Measurements from ENCODE around the gene SHKBP1. TPM values are rescaled to one million over a fixed set of nuclear protein-coding genes. Genes with fewer than 3 reads are reported as not detected.

The SHKBP1 gene
- total and polyA plus RNA-seq, 2 of the 13 experiments (the other 11 are each of a cell fraction or from before 2014, with no cell fraction given), result 16.2 to 17.4 TPM

DNA sequence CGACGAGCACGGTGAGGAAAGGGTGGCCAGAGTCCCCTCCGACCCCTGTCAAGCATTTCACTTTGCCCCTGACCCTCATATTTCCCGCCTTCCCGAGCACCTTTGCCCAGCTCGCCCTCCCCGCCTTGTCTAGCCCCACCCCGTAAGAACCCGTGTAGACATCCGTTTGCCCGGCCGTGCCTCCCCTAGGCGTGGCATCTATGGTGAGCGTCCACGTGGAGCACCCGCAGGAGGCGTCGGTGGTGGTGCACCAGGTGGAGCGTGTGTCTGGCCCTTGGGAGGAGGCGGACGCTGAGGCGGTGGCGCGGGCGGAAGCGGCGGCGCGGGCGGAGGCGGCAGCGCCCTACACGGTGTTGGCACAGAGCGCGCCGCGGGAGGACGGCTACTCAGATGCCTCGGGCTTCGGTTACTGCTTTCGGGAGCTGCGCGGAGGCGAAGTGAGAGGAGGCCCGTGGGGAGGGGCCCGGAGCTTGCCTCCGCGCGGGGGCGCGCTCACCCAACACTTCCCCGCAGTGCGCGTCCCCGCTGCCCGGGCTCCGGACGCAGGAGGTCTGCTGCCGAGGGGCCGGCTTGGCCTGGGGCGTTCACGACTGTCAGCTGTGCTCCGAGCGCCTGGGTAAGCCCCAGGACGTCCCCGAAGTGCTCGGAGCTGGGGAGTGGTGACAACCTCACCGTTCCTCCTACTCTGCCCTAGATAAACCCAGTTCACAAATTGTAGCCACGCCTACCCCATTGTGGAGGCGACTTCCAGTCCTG lies 28.7 kb downstream of the SHKBP1 start (continued):
- peak; percentile 84 for TF ChIP-seq KDM5B (CRISPR knock-in tag; IDR thresholded peaks at IDR 0.05; ENCODE audit: borderline replicate concordance)
- no peak; the same call in 1 of the 2 replicates for TF ChIP-seq ZMYM4 (CRISPR knock-in tag; IDR thresholded peaks at IDR 0.05)
- TF ChIP-seq SAP130 (CRISPR knock-in tag; IDR thresholded peaks at IDR 0.05; ENCODE audit: low read depth), result peak; percentile 56
- no peak for TF ChIP-seq CREM (IDR thresholded peaks at IDR 0.05)
- TF ChIP-seq CREM (CRISPR knock-in tag; IDR thresholded peaks at IDR 0.05), result no peak
- no peak for TF ChIP-seq ZNF567 (CRISPR knock-in tag; IDR thresholded peaks at IDR 0.05; ENCODE audit: borderline replicate concordance)
- TF ChIP-seq, protein P1, sequence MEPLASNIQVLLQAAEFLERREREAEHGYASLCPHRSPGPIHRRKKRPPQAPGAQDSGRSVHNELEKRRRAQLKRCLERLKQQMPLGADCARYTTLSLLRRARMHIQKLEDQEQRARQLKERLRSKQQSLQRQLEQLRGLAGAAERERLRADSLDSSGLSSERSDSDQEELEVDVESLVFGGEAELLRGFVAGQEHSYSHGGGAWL (CRISPR knock-in tag; IDR thresholded peaks at IDR 0.05), result 0 out of 2 replicates have a peak, but pooled peaks have one; percentile 37
- TF ChIP-seq, protein P2, sequence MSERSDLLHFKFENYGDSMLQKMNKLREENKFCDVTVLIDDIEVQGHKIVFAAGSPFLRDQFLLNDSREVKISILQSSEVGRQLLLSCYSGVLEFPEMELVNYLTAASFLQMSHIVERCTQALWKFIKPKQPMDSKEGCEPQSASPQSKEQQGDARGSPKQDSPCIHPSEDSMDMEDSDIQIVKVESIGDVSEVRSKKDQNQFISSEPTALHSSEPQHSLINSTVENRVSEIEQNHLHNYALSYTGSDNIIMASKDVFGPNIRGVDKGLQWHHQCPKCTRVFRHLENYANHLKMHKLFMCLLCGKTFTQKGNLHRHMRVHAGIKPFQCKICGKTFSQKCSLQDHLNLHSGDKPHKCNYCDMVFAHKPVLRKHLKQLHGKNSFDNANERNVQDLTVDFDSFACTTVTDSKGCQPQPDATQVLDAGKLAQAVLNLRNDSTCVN (CRISPR knock-in tag; IDR thresholded peaks at IDR 0.05; ENCODE audit: borderline replicate concordance), result no peak
- TF ChIP-seq ZNF747 (CRISPR knock-in tag; IDR thresholded peaks at IDR 0.05; ENCODE audit: borderline replicate concordance), result no peak
- TF ChIP-seq FOXM1 (CRISPR knock-in tag; IDR thresholded peaks at IDR 0.05), result no peak
- TF ChIP-seq ZNF569 (CRISPR knock-in tag; IDR thresholded peaks at IDR 0.05; ENCODE audit: borderline replicate concordance), result no peak; the same call in 1 of the 2 replicates
- no peak for TF ChIP-seq CEBPG (CRISPR knock-in tag; IDR thresholded peaks at IDR 0.05)
- peak; percentile 25 for TF ChIP-seq SRSF1 (optimal IDR thresholded peaks at IDR 0.05; ENCODE audit: low read depth, low read length)
- no peak for TF ChIP-seq ZNF670 (CRISPR knock-in tag; IDR thresholded peaks at IDR 0.05; ENCODE audit: borderline replicate concordance)
- no peak for TF ChIP-seq ZC3H4 (CRISPR knock-in tag; IDR thresholded peaks at IDR 0.05; ENCODE audit: borderline replicate concordance)
- no peak for TF ChIP-seq ZNF720 (CRISPR knock-in tag; IDR thresholded peaks at IDR 0.05)
- TF ChIP-seq ZNF230 (CRISPR knock-in tag; IDR thresholded peaks at IDR 0.05), result no peak
- no peak for TF ChIP-seq RXRB (CRISPR knock-in tag; IDR thresholded peaks at IDR 0.05; ENCODE audit: borderline replicate concordance)
- TF ChIP-seq, protein P3, sequence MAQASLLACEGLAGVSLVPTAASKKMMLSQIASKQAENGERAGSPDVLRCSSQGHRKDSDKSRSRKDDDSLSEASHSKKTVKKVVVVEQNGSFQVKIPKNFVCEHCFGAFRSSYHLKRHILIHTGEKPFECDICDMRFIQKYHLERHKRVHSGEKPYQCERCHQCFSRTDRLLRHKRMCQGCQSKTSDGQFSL (CRISPR knock-in tag; IDR thresholded peaks at IDR 0.05), result no peak
- TF ChIP-seq SALL2 (CRISPR knock-in tag; IDR thresholded peaks at IDR 0.05), result no peak
- TF ChIP-seq TEAD3 (CRISPR knock-in tag; optimal IDR thresholded peaks at IDR 0.05; ENCODE audit: borderline replicate concordance), result no peak
- no peak for TF ChIP-seq GPN1 (CRISPR knock-in tag; IDR thresholded peaks at IDR 0.05; ENCODE audit: borderline replicate concordance)
- 0 out of 2 replicates have a peak, but pooled peaks have one; percentile 50 for TF ChIP-seq ZNF234 (CRISPR knock-in tag; conservative IDR thresholded peaks at IDR 0.05)
- TF ChIP-seq ZNF850 (CRISPR knock-in tag; conservative IDR thresholded peaks at IDR 0.05), result no peak
- TF ChIP-seq, protein P4, sequence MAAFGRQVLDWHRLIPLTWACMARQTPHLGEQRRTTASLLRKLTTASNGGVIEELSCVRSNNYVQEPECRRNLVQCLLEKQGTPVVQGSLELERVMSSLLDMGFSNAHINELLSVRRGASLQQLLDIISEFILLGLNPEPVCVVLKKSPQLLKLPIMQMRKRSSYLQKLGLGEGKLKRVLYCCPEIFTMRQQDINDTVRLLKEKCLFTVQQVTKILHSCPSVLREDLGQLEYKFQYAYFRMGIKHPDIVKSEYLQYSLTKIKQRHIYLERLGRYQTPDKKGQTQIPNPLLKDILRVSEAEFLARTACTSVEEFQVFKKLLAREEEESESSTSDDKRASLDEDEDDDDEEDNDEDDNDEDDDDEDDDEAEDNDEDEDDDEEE (CRISPR knock-in tag; IDR thresholded peaks at IDR 0.05), result no peak
- no peak for TF ChIP-seq EHMT2 (IDR thresholded peaks at IDR 0.05; ENCODE audit: borderline replicate concordance, low read depth, low read length)
